ENCODE measurements around the gene OR4F15. TPM values are rescaled to one million over a fixed set of nuclear protein-coding genes. Genes with fewer than 3 reads are reported as not detected.

Gene OR4F15
- total RNA-seq, 4 donors from 2014 or later = not detected

DNA sequence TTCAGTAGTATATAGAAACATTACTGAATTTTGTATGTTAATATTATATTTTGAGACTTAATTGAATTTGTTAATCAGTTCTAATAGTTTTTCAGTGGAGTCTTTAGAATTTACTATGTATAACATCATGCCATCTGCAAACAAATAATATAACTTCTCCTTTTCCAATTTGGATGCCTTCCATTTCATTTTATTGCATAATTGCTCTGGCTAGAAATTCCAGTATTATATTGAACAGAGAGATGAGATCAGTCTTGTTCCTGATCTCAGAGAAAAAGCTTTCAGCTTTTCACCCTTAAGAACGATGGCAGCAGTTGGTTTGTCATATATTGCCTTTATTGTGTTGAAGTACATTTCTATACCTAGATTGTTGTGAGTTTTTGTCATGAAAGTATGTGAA lies 40.4 kb downstream of the OR4F15 start:
- TF ChIP-seq EP300 (IDR thresholded peaks at IDR 0.05) = no peak
- TF ChIP-seq POLR2A (IDR thresholded peaks at IDR 0.05) = no peak
- TF ChIP-seq, protein P1, sequence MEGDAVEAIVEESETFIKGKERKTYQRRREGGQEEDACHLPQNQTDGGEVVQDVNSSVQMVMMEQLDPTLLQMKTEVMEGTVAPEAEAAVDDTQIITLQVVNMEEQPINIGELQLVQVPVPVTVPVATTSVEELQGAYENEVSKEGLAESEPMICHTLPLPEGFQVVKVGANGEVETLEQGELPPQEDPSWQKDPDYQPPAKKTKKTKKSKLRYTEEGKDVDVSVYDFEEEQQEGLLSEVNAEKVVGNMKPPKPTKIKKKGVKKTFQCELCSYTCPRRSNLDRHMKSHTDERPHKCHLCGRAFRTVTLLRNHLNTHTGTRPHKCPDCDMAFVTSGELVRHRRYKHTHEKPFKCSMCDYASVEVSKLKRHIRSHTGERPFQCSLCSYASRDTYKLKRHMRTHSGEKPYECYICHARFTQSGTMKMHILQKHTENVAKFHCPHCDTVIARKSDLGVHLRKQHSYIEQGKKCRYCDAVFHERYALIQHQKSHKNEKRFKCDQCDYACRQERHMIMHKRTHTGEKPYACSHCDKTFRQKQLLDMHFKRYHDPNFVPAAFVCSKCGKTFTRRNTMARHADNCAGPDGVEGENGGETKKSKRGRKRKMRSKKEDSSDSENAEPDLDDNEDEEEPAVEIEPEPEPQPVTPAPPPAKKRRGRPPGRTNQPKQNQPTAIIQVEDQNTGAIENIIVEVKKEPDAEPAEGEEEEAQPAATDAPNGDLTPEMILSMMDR (IDR thresholded peaks at IDR 0.05) = no peak
- TF ChIP-seq POLR2AphosphoS5 (IDR thresholded peaks at IDR 0.05) = no peak
- H3K27ac ChIP-seq = no peak overlapping the region
- 56 to 62% methylated on average over 1 of the region's 1 CpG for WGBS, 2 donors (ENCODE audit: low coverage in 1 of 2)
- H3K36me3 ChIP-seq = no peaks in the 10 kb centered on the region
- H3K27me3 ChIP-seq = no peaks in the 10 kb centered on the region
- no peak overlapping the region for H3K4me3 ChIP-seq
- no peak for ATAC-seq
- H3K4me1 ChIP-seq = no peaks in the 10 kb centered on the region
- H3K9me3 ChIP-seq = no peaks in the 10 kb centered on the region

Small RNA genes within 50 kb of the gene (small RNA-seq; reads per million reads assigned to genes)
- gene RN7SL209P = 0 reads per million in 4 donors

Other genes with a start within 250 kb of the OR4F15 start
- gene TM2D3, start 159.8 kb upstream of the OR4F15 start, total RNA-seq = 10 to 100 TPM; 38.2 to 58.3 (median 50.7) TPM
- 10 to 100 TPM; 19.2 to 49.0 (median 26.7) TPM for gene TARS3, start 87.7 kb upstream of the OR4F15 start, total RNA-seq
- not detected for gene OR4F6, start 8.7 kb upstream of the OR4F15 start, total RNA-seq